NCI-H2107 (cell line): ENCODE data around the gene GNA12.
"Not testable (repeated sequence)": the region's sequence is repeated elsewhere in the genome, so short reads cannot be mapped to it uniquely, and the experiment has no call there.

ENCODE experiments used
- DNase-seq: peaks from one replicate; lab custom pipeline; 2025; lab: John Stamatoyannopoulos, UW

GNA12 gene

GRCh38 chr7:2711895-2712675, 132.0 kb downstream of the GNA12 start:
- DNase-seq: no peak

- DNase-seq: no peak
Measured at GRCh38 chr7:2710901-2711551, 133.1 kb downstream of the GNA12 start.

GRCh38 chr7:2710286-2710655, 133.8 kb downstream of the GNA12 start:
- no peak for DNase-seq

- DNase-seq: peak; percentile 40
Measured at GRCh38 chr7:2709553-2710285, 134.4 kb downstream of the GNA12 start.

- DNase-seq: no peak
Measured at GRCh38 chr7:2708547-2709310, 135.4 kb downstream of the GNA12 start.

- DNase-seq: no peak
Measured at GRCh38 chr7:2708041-2708440, 136.1 kb downstream of the GNA12 start.

- no peak for DNase-seq
Measured at GRCh38 chr7:2707481-2707880, 136.6 kb downstream of the GNA12 start.

GRCh38 chr7:2706685-2707126, 137.4 kb downstream of the GNA12 start:
- no peak for DNase-seq

GRCh38 chr7:2705371-2706096, 138.6 kb downstream of the GNA12 start:
- DNase-seq: no peak

GRCh38 chr7:2702594-2702957, 141.5 kb downstream of the GNA12 start:
- no peak for DNase-seq

- DNase-seq: no peak
Measured at GRCh38 chr7:2701832-2702593, 142.1 kb downstream of the GNA12 start.

GRCh38 chr7:2701424-2701823, 142.7 kb downstream of the GNA12 start:
- DNase-seq: no peak

- DNase-seq: no peak
Measured at GRCh38 chr7:2700141-2700850, 143.8 kb downstream of the GNA12 start.

- no peak for DNase-seq
Measured at GRCh38 chr7:2699289-2699620, 144.9 kb downstream of the GNA12 start.

- no peak for DNase-seq
Measured at GRCh38 chr7:2698581-2699288, 145.4 kb downstream of the GNA12 start.

- DNase-seq: not testable (repeated sequence)
Measured at GRCh38 chr7:2694122-2694436, 150.0 kb downstream of the GNA12 start.

- not testable (repeated sequence) for DNase-seq
Measured at GRCh38 chr7:2693420-2694121, 150.5 kb downstream of the GNA12 start.

GRCh38 chr7:2692543-2692942, 151.6 kb downstream of the GNA12 start:
- DNase-seq: no peak

- not testable (repeated sequence) for DNase-seq
Measured at GRCh38 chr7:2691932-2692439, 152.1 kb downstream of the GNA12 start.
